Skeletal muscle tissue (tissue), 4 donors: ENCODE data around the gene CD93. TPM values are rescaled to one million over a fixed set of nuclear protein-coding genes. Genes with fewer than 3 reads are reported as not detected.

Experiments
- H3K27ac ChIP-seq: one replicate; pipeline ENCODE4 v1.7.0; 2013; ENCODE audit warnings: mild to moderate bottlenecking, low read depth, low read length, inconsistent platforms
- H3K27me3 ChIP-seq, 3 donors: one replicate each; pipeline ENCODE4 v1.7.0; 2013; ENCODE audit warnings: low read length in 3 of 3; ENCODE audit not compliant: control insufficient read depth in 3 of 3, insufficient read depth in 3 of 3
- H3K36me3 ChIP-seq, 3 donors: one replicate each; pipeline ENCODE4 v1.7.0; 2013; ENCODE audit warnings: low read length in 3 of 3; ENCODE audit not compliant: control insufficient read depth in 3 of 3, insufficient read depth in 3 of 3
- H3K4me1 ChIP-seq, 3 donors: one replicate each; pipeline ENCODE4 v1.7.0; 2013; ENCODE audit warnings: low read length in 3 of 3, mild to moderate bottlenecking in 3 of 3; ENCODE audit not compliant: control insufficient read depth in 3 of 3, insufficient read depth in 3 of 3
- H3K4me3 ChIP-seq, 3 donors: one replicate each; pipeline ENCODE4 v1.7.0; 2013; ENCODE audit warnings: low read length in 3 of 3
- H3K9ac ChIP-seq, 3 donors: one replicate each; pipeline ENCODE4 v1.7.0; 2013; ENCODE audit warnings: low read length in 3 of 3, mild to moderate bottlenecking in 3 of 3, moderate library complexity in 2 of 3, low read depth in 1 of 3
- H3K9me3 ChIP-seq, 3 donors: one replicate each; pipeline ENCODE4 v1.7.0; 2013; ENCODE audit warnings: low read length in 3 of 3; ENCODE audit not compliant: control insufficient read depth in 3 of 3
- total RNA-seq: library from RNA; depleted of rRNA; stranded (reverse); fragments of >200 nt; gene quantifications from one replicate; pipeline ENCODE4 v1.2.3, GENCODE V29; 2014
- donor health status: Osteomylitis.

Gene CD93
- total RNA-seq, 1 donor from 2014 or later: 76.7 TPM

GRCh38 chr20:23065266-23066201, 20.6 kb downstream of the CD93 start:
- no peaks in the 10 kb centered on the region for H3K36me3 ChIP-seq
- no peaks in the 10 kb centered on the region for H3K27me3 ChIP-seq
- H3K9me3 ChIP-seq: no peaks in the 10 kb centered on the region
- H3K4me3 ChIP-seq: no peak overlapping the region
- no peak overlapping the region for H3K27ac ChIP-seq
- peaks cover 21 to 29% (median 23%) of the 10 kb centered on the region in 3 donors for H3K4me1 ChIP-seq
- no peak overlapping the region for H3K9ac ChIP-seq

DNA sequence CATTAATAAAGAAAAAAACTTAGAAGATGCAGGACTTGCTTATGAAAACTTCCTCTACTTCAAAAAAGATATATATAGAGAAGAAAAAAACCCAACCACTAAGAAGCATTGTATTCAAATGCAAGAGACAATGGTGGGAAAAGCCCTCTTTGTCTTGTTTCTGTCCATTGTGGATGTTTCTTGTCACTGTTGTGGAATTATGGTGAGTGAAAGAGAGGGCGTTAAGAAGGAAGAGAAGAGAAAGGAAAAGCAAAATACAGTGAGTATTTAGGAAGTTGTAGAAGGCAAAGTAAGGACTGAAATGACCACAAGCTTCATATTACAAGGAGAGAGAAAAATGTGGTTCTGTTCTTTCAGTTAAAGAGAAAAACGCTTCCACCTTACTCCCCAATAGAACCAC, 22.5 kb downstream of the CD93 start:
- Histone ChIP-seq H3K9ac (no peak overlapping the region), H3K4me1 (peaks cover 21 to 38% (median 27%) of the 10 kb centered on the region in 3 donors), H3K36me3 (no peaks in the 10 kb centered on the region), H3K27me3 (no peaks in the 10 kb centered on the region), H3K27ac (no peak overlapping the region), H3K4me3 (no peak overlapping the region), H3K9me3 (no peaks in the 10 kb centered on the region)

- no peak overlapping the region for H3K4me3 ChIP-seq
- no peaks in the 10 kb centered on the region for H3K27me3 ChIP-seq
- H3K4me1 ChIP-seq: peaks cover 21 to 38% (median 27%) of the 10 kb centered on the region in 3 donors
- no peaks in the 10 kb centered on the region for H3K9me3 ChIP-seq
- no peak overlapping the region for H3K9ac ChIP-seq
- no peak overlapping the region for H3K27ac ChIP-seq
- no peaks in the 10 kb centered on the region for H3K36me3 ChIP-seq
These were observed 23.0 kb downstream of the CD93 start for GRCh38 chr20:23063168-23063567.

- Histone ChIP-seq H3K9me3 (no peaks in the 10 kb centered on the region), H3K27me3 (no peaks in the 10 kb centered on the region), H3K9ac (no peak overlapping the region), H3K4me3 (no peak overlapping the region), H3K36me3 (no peaks in the 10 kb centered on the region), H3K4me1 (peaks cover 21 to 38% (median 27%) of the 10 kb centered on the region in 3 donors), H3K27ac (peak overlapping the region; percentile 70)
These were observed 23.5 kb downstream of the CD93 start for GRCh38 chr20:23062632-23063031.

GRCh38 chr20:23061734-23062561, 24.2 kb downstream of the CD93 start:
- Histone ChIP-seq H3K36me3 (no peaks in the 10 kb centered on the region), H3K4me1 (peaks cover 21 to 38% (median 27%) of the 10 kb centered on the region in 3 donors), H3K9ac (peak overlapping the region in 2 of 3 donors; percentile 19 to 25), H3K9me3 (no peaks in the 10 kb centered on the region), H3K27ac (peak overlapping the region; percentile 70), H3K4me3 (peak overlapping the region in 2 of 3 donors; percentile 33 to 39), H3K27me3 (no peaks in the 10 kb centered on the region)

DNA sequence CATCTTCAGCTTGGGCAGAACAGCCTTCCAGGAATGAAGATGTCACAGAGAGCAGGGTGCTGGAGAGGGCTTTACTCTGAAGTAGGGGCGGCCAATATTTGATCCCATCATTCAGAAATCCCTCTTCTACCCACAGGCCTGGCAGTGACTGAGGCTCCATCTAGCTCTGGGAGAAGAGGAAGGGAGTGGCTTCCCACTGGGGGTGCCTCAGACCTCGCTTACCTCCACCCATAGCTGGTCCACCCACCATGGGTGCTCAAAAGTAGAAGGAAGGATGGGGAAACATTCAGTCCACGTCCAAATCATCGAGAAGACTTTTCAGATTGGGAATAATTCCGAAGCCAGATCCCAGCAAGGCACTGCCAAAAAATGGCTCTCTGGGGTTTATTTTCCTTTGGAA, 24.9 kb downstream of the CD93 start:
- Histone ChIP-seq H3K9me3 (no peaks in the 10 kb centered on the region), H3K4me3 (peak overlapping the region in 2 of 3 donors; percentile 33 to 39), H3K27ac (peak overlapping the region; percentile 70), H3K9ac (peak overlapping the region in 2 of 3 donors; percentile 19 to 25), H3K4me1 (peaks cover 21 to 38% (median 27%) of the 10 kb centered on the region in 3 donors), H3K27me3 (no peaks in the 10 kb centered on the region), H3K36me3 (no peaks in the 10 kb centered on the region)

- Histone ChIP-seq H3K36me3 (no peaks in the 10 kb centered on the region), H3K9me3 (no peaks in the 10 kb centered on the region), H3K27me3 (no peaks in the 10 kb centered on the region), H3K9ac (no peak overlapping the region), H3K27ac (peak overlapping the region; percentile 70), H3K4me3 (no peak overlapping the region), H3K4me1 (peaks cover 21 to 38% (median 27%) of the 10 kb centered on the region in 3 donors)
These were observed 25.5 kb downstream of the CD93 start for GRCh38 chr20:23060629-23061028.

DNA sequence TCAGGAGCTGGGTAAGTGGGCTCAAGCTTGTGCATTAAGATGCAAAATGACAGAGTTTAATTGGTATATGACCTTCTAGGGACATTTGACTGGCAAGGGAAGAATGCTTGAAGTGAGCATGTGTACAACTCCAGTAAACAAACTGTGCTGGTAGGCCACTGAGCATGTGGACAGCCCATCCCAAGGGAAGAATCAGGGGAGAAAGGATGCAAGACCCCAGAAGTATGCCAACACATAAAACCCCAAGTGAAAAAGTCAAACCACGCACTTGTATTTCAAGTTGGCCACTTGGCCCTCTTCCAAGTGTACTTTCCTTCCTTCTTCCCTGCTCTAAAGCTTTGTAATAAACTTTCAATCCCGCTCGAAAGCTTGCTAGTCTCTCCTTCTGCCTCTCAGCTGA, 26.3 kb downstream of the CD93 start:
- Histone ChIP-seq H3K4me3 (no peak overlapping the region), H3K9me3 (no peaks in the 10 kb centered on the region), H3K27ac (no peak overlapping the region), H3K9ac (no peak overlapping the region), H3K4me1 (peaks cover 21 to 38% (median 27%) of the 10 kb centered on the region in 3 donors), H3K36me3 (no peaks in the 10 kb centered on the region), H3K27me3 (no peaks in the 10 kb centered on the region)

- no peaks in the 10 kb centered on the region for H3K9me3 ChIP-seq
- no peaks in the 10 kb centered on the region for H3K27me3 ChIP-seq
- H3K4me1 ChIP-seq: peaks cover 21 to 37% (median 27%) of the 10 kb centered on the region in 3 donors
- no peak overlapping the region for H3K27ac ChIP-seq
- H3K9ac ChIP-seq: no peak overlapping the region
- H3K4me3 ChIP-seq: no peak overlapping the region
- no peaks in the 10 kb centered on the region for H3K36me3 ChIP-seq
These were observed 27.1 kb downstream of the CD93 start for GRCh38 chr20:23059001-23059400.
